ENCODE results near the gene CTSD. TPM values are rescaled to one million over a fixed set of nuclear protein-coding genes. Genes with fewer than 3 reads are reported as not detected.

Gene CTSD
- total RNA-seq, 4 donors from 2014 or later = 182 to 290 (median 238) TPM

- 85 to 87% methylated on average over 3 of the region's 3 CpGs for WGBS, 2 donors (ENCODE audit: low coverage in 1 of 2)
- ATAC-seq = no peak
- TF ChIP-seq POLR2A (IDR thresholded peaks at IDR 0.05) = no peak
- no peak for TF ChIP-seq EP300 (IDR thresholded peaks at IDR 0.05)
- no peak for TF ChIP-seq POLR2AphosphoS5 (IDR thresholded peaks at IDR 0.05)
- TF ChIP-seq, protein P1, sequence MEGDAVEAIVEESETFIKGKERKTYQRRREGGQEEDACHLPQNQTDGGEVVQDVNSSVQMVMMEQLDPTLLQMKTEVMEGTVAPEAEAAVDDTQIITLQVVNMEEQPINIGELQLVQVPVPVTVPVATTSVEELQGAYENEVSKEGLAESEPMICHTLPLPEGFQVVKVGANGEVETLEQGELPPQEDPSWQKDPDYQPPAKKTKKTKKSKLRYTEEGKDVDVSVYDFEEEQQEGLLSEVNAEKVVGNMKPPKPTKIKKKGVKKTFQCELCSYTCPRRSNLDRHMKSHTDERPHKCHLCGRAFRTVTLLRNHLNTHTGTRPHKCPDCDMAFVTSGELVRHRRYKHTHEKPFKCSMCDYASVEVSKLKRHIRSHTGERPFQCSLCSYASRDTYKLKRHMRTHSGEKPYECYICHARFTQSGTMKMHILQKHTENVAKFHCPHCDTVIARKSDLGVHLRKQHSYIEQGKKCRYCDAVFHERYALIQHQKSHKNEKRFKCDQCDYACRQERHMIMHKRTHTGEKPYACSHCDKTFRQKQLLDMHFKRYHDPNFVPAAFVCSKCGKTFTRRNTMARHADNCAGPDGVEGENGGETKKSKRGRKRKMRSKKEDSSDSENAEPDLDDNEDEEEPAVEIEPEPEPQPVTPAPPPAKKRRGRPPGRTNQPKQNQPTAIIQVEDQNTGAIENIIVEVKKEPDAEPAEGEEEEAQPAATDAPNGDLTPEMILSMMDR (IDR thresholded peaks at IDR 0.05) = no peak
- no peaks in the 10 kb centered on the region for H3K9me3 ChIP-seq
- H3K36me3 ChIP-seq = no peaks in the 10 kb centered on the region
- H3K27me3 ChIP-seq = peaks cover 30% of the 10 kb centered on the region
- no peak overlapping the region for H3K4me3 ChIP-seq
- peaks cover 0 to 8% (median 0%) of the 10 kb centered on the region in 3 donors for H3K4me1 ChIP-seq
- no peak overlapping the region for H3K27ac ChIP-seq
Observed at GRCh38 chr11:1742869-1743584, 20.7 kb downstream of the CTSD start.

- Histone ChIP-seq H3K4me1 (peaks cover 0 to 7% (median 0%) of the 10 kb centered on the region in 3 donors), H3K27me3 (peaks cover 32% of the 10 kb centered on the region), H3K4me3 (no peak overlapping the region), H3K27ac (no peak overlapping the region), H3K36me3 (no peaks in the 10 kb centered on the region), H3K9me3 (peaks cover 0 to 6% (median 0%) of the 10 kb centered on the region in 3 donors)
- ATAC-seq = no peak
- TF ChIP-seq, protein P1 (IDR thresholded peaks at IDR 0.05) = no peak
- TF ChIP-seq POLR2A (IDR thresholded peaks at IDR 0.05) = no peak
- TF ChIP-seq POLR2AphosphoS5 (IDR thresholded peaks at IDR 0.05) = no peak
- TF ChIP-seq EP300 (IDR thresholded peaks at IDR 0.05) = no peak
- 65 to 90% methylated on average over 3 to 4 of the region's 4 CpGs for WGBS, 2 donors (ENCODE audit: low coverage in 1 of 2)
Observed at GRCh38 chr11:1742371-1742770, 21.4 kb downstream of the CTSD start.

DNA sequence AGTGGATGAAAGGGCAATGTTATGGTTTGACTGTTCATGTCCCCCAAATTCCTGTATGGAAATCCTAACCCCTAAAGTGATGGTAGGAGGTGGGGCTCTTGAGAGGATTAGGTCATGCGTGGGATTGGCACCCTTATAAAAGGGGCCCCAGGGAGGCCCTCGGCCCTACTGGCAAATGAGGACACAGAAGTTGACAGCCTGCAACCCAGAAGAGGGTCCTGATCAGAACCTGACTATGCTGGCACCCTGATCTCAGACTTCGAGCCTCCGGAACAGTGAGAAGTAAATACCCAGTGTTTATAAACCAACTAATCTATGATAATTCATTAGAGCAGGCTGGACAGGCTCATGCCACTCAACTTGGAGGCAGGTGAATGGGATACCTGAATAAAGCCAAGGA lies 22.0 kb downstream of the CTSD start:
- Histone ChIP-seq H3K36me3 (no peaks in the 10 kb centered on the region), H3K27me3 (peaks cover 38% of the 10 kb centered on the region), H3K4me1 (peaks cover 0 to 7% (median 0%) of the 10 kb centered on the region in 3 donors), H3K27ac (no peak overlapping the region), H3K9me3 (peaks cover 0 to 12% (median 0%) of the 10 kb centered on the region in 3 donors), H3K4me3 (no peak overlapping the region)
- TF ChIP-seq POLR2A (IDR thresholded peaks at IDR 0.05) = no peak
- ATAC-seq = no peak
- WGBS, 2 donors (ENCODE audit: low coverage in 1 of 2) = 45% methylated on average over 2 of the region's 4 CpGs; no CpG with 5 or more reads in 1 of the 2 donors

DNA sequence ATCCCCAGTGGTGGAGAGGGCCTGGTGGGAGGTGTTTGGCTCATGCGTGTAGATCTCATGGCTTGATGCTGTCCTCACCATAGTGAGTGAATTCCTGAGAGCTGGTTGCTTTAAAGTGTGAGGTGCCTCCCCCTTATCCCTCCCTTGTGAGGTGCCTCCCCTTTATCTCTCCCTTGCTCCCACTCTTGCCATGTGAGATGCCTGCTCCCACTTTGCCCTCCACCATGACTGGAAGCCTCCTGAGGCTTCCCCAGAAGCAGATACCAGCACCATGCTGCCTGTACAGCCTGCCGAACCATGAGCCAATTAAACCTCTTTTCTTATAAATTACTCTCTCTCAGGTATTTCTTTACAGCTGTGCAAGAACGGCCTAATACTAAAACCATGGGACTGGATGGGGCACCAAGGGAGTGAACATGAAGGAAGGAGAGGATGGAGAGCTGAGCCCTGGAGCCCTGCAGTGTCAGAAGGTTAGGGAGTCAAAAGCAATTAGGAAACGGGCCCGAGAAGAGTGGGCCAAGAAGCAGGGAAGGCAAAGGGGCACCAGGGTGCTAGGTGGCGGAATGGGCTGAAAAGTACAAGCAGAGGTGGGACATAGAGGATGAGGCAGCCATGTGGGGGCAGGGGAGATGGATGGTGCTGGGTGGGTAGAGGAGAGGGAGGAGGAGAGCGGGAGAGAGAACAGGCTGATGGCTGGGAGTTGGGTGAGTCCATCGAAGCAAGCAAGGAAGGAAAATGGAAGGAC lies 22.8 kb downstream of the CTSD start:
- Histone ChIP-seq H3K36me3 (no peaks in the 10 kb centered on the region), H3K9me3 (peaks cover 0 to 20% (median 0%) of the 10 kb centered on the region in 3 donors), H3K27me3 (peaks cover 46% of the 10 kb centered on the region), H3K27ac (no peak overlapping the region), H3K4me3 (no peak overlapping the region), H3K4me1 (peaks cover 0 to 7% (median 0%) of the 10 kb centered on the region in 3 donors)
- no peak for ATAC-seq
- TF ChIP-seq EP300 (IDR thresholded peaks at IDR 0.05) = no peak
- TF ChIP-seq POLR2A (IDR thresholded peaks at IDR 0.05) = no peak
- TF ChIP-seq, protein P1 (IDR thresholded peaks at IDR 0.05) = no peak
- no peak for TF ChIP-seq POLR2AphosphoS5 (IDR thresholded peaks at IDR 0.05)
- 72 to 78% methylated on average over 4 to 6 of the region's 8 CpGs for WGBS, 2 donors (ENCODE audit: low coverage in 1 of 2)

GRCh38 chr11:1739576-1739975 lies 24.2 kb downstream of the CTSD start:
- no peak for TF ChIP-seq POLR2AphosphoS5 (IDR thresholded peaks at IDR 0.05)
- TF ChIP-seq, protein P1 (IDR thresholded peaks at IDR 0.05) = no peak
- TF ChIP-seq POLR2A (IDR thresholded peaks at IDR 0.05) = no peak
- no peaks in the 10 kb centered on the region for H3K36me3 ChIP-seq
- WGBS, 2 donors (ENCODE audit: low coverage in 1 of 2) = 66 to 70% methylated on average over 6 of the region's 8 CpGs
- peaks cover 60% of the 10 kb centered on the region for H3K27me3 ChIP-seq
- no peak for ATAC-seq
- H3K9me3 ChIP-seq = peaks cover 0 to 22% (median 0%) of the 10 kb centered on the region in 3 donors
- no peak overlapping the region for H3K27ac ChIP-seq
- no peak overlapping the region for H3K4me3 ChIP-seq
- peaks cover 0 to 6% (median 0%) of the 10 kb centered on the region in 3 donors for H3K4me1 ChIP-seq
